WTC11 (cell line): ENCODE measurements around the gene NTN4. TPM values are rescaled to one million over a fixed set of nuclear protein-coding genes. Genes with fewer than 3 reads are reported as not detected.

ENCODE experiments used
- ATAC-seq: fragments of 200-7000 bp; cut with Tn5 transposase; 2 replicates; pipeline ENCODE4 v1.10.0; 2021; ENCODE audit warnings: mild to moderate bottlenecking, moderate library complexity
- CTCF ChIA-PET: fragments of 300-600 bp; sonication (Branson Sonifier 250); formaldehyde crosslinking; loops from one replicate; lab custom pipeline; 2021; ENCODE audit warnings: antibody characterized with exemption; lab: Charles Lee
- POLR2A ChIA-PET: fragments of 350-600 bp; sonication (Branson Sonifier 250); formaldehyde crosslinking; loops from one replicate; lab custom pipeline; 2021; ENCODE audit warnings: antibody characterized with exemption; lab: Charles Lee
- DNase-seq: peaks from one replicate; pipeline ENCODE4 v3.0.0; 2021; ENCODE audit warnings: low spot score
- H3K27ac Mint-ChIP-seq: 2 replicates; pipeline ENCODE4 v1.8.0; 2021; ENCODE audit warnings: mixed read lengths
- H3K27me3 Mint-ChIP-seq: 2 replicates; pipeline ENCODE4 v1.8.0; 2021; ENCODE audit warnings: low read depth, mild to moderate bottlenecking, moderate library complexity, mixed read lengths
- H3K36me3 Mint-ChIP-seq: 2 replicates; pipeline ENCODE4 v1.8.0; 2021; ENCODE audit warnings: mixed read lengths
- H3K4me1 Mint-ChIP-seq: 2 replicates; pipeline ENCODE4 v1.8.0; 2022; ENCODE audit warnings: mixed read lengths
- H3K4me3 Mint-ChIP-seq: 2 replicates; pipeline ENCODE4 v1.8.0; 2021; ENCODE audit warnings: mild to moderate bottlenecking, moderate library complexity, mixed read lengths
- H3K9me3 Mint-ChIP-seq: 2 replicates; pipeline ENCODE4 v1.8.0; 2021; ENCODE audit warnings: mixed read lengths
- CBFB ChIP-seq: sonication (generic); formaldehyde crosslinking; IDR thresholded peaks from 2 replicates; pipeline ENCODE4 v1.8.1; 2022; ENCODE audit warnings: mild to moderate bottlenecking, low read depth, missing genetic modification reagents
- ELF4 ChIP-seq: sonication (generic); formaldehyde crosslinking; IDR thresholded peaks from 2 replicates; pipeline ENCODE4 v1.8.1; 2022; ENCODE audit warnings: low read depth, mild to moderate bottlenecking, moderate library complexity, missing genetic modification reagents
- FOXP1 ChIP-seq: sonication (generic); formaldehyde crosslinking; IDR thresholded peaks from 2 replicates; pipeline ENCODE4 v1.8.0; 2022; ENCODE audit warnings: missing genetic modification reagents, mild to moderate bottlenecking, moderate library complexity, borderline replicate concordance
- GABPB1 ChIP-seq: sonication (generic); formaldehyde crosslinking; IDR thresholded peaks from 2 replicates; pipeline ENCODE4 v1.8.1; 2023; ENCODE audit warnings: mild to moderate bottlenecking, missing genetic modification reagents
- GRHL2 ChIP-seq: fragments of 250-450 bp; sonication (Bioruptor Pico); IDR thresholded peaks from 2 replicates; pipeline ENCODE4 v1.8.0; 2022; ENCODE audit warnings: mild to moderate bottlenecking, moderate library complexity; ENCODE audit not compliant: insufficient replicate concordance, severe bottlenecking
- GTF2I ChIP-seq: fragments of 250-450 bp; sonication (Bioruptor Pico); conservative IDR thresholded peaks from 2 replicates; pipeline ENCODE4 v1.4.0; 2021; ENCODE audit warnings: mild to moderate bottlenecking
- JUN ChIP-seq: sonication (generic); formaldehyde crosslinking; IDR thresholded peaks from 2 replicates; pipeline ENCODE4 v1.8.0; 2023; ENCODE audit warnings: mild to moderate bottlenecking, missing genetic modification reagents
- NFYB ChIP-seq: sonication (generic); formaldehyde crosslinking; conservative IDR thresholded peaks from 2 replicates; pipeline ENCODE4 v1.8.0; 2022; ENCODE audit warnings: low read depth, missing genetic modification reagents
- OVOL2 ChIP-seq: fragments of 250-450 bp; sonication (Bioruptor Pico); IDR thresholded peaks from 2 replicates; pipeline ENCODE4 v1.9.0; 2021; ENCODE audit warnings: mild to moderate bottlenecking, borderline replicate concordance
- SMAD3 ChIP-seq: sonication (generic); formaldehyde crosslinking; IDR thresholded peaks from 2 replicates; pipeline ENCODE4 v1.8.0; 2022; ENCODE audit warnings: missing genetic modification reagents, mild to moderate bottlenecking, borderline replicate concordance
- TP53 ChIP-seq: sonication (generic); formaldehyde crosslinking; IDR thresholded peaks from 2 replicates; pipeline ENCODE4 v1.8.1; 2023; ENCODE audit warnings: mild to moderate bottlenecking, missing genetic modification reagents
- ZNF121 ChIP-seq: sonication (generic); formaldehyde crosslinking; IDR thresholded peaks from 2 replicates; pipeline ENCODE4 v1.8.0; 2023; ENCODE audit warnings: missing genetic modification reagents
- ZNF317 ChIP-seq: sonication (generic); formaldehyde crosslinking; IDR thresholded peaks from 2 replicates; pipeline ENCODE4 v1.8.1; 2023; ENCODE audit warnings: low read depth, mild to moderate bottlenecking, moderate library complexity, missing genetic modification reagents, borderline replicate concordance
- total RNA-seq: library from RNA; stranded (reverse); gene quantifications from 3 replicates; pipeline ENCODE4 v1.2.3, GENCODE V29; 2021
- TF ChIP-seq, protein P1 (sequence below): fragments of 250-450 bp; sonication (Bioruptor Pico); IDR thresholded peaks from 2 replicates; pipeline ENCODE4 v1.9.0; 2021; ENCODE audit warnings: mild to moderate bottlenecking
- TF ChIP-seq, protein P2 (sequence below): sonication (generic); formaldehyde crosslinking; IDR thresholded peaks from 2 replicates; pipeline ENCODE4 v1.8.1; 2023; ENCODE audit warnings: mild to moderate bottlenecking, missing genetic modification reagents
- TF ChIP-seq, protein P3 (sequence below): sonication (generic); formaldehyde crosslinking; IDR thresholded peaks from 2 replicates; pipeline ENCODE4 v1.8.1; 2023; ENCODE audit warnings: mild to moderate bottlenecking, missing genetic modification reagents, borderline replicate concordance

The NTN4 gene
- total RNA-seq, 1 experiment from 2014 or later, result 2.7 TPM

DNA sequence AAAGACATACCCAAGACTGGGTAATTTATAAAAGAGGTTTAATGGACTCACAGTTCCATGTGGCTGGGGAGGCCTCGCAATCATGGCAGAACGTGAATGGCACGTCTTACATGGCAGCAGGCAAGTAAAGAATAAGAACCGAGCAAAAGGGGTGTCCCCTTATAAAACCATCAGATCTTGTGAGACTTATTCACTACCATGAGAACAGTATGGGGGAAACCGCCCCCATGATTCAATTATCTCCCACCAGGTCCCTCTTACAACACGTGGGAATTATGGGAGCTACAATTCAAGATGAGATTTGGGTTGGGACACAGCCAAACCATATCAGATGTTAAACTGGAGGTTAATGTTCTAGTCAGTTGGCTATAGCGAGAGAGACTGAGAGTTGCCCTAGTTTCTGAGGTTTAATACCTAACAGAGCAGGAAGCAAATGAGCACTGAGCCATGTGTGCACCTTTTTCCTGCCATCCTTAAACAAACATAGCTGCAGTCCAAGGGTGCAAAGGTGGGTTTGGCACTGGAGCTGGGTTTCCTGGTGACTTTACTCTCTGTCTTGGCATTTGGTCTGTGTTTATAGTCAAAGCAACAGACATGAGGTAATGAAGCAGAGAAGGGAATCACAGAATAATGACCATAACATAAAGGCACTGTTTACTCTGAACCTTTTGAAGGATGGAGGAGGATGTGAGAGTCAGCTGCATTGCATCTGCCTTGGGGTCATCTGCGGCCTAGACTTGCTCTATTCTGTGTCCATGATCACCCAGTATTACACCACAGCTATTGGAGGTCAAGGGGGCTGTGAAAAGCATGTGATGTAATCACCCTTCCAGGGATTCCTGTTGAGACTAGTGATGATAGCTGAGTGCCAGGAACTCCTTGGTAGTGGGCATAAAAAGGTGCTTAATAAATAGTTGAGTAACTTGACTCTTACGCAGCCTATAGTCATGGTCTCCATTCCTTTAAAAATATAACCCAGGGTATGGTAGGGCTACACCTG, 155.6 kb downstream of the NTN4 start:
- POLR2A ChIA-PET, result no interaction called here
- no peak for TF ChIP-seq ZNF317 (CRISPR knock-in tag)
- TF ChIP-seq JUN (CRISPR knock-in tag), result no peak
- TF ChIP-seq, protein P1, sequence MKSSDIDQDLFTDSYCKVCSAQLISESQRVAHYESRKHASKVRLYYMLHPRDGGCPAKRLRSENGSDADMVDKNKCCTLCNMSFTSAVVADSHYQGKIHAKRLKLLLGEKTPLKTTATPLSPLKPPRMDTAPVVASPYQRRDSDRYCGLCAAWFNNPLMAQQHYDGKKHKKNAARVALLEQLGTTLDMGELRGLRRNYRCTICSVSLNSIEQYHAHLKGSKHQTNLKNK (CRISPR knock-in tag), result no peak
- TF ChIP-seq GABPB1, result peak; percentile 45; the same call in 1 of the 2 replicates
- TF ChIP-seq OVOL2 (CRISPR knock-in tag), result no peak
- TF ChIP-seq, protein P2, sequence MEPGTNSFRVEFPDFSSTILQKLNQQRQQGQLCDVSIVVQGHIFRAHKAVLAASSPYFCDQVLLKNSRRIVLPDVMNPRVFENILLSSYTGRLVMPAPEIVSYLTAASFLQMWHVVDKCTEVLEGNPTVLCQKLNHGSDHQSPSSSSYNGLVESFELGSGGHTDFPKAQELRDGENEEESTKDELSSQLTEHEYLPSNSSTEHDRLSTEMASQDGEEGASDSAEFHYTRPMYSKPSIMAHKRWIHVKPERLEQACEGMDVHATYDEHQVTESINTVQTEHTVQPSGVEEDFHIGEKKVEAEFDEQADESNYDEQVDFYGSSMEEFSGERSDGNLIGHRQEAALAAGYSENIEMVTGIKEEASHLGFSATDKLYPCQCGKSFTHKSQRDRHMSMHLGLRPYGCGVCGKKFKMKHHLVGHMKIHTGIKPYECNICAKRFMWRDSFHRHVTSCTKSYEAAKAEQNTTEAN (CRISPR knock-in tag), result no peak
- TF ChIP-seq SMAD3 (CRISPR knock-in tag), result no peak
- H3K9me3 Mint-ChIP-seq, result peaks cover 5% of the 10 kb centered on the region
- ATAC-seq, result no peak
- no peaks in the 10 kb centered on the region for H3K4me1 Mint-ChIP-seq
- no peaks in the 10 kb centered on the region for H3K27me3 Mint-ChIP-seq
- peaks cover 5% of the 10 kb centered on the region; the same call in 1 of the 2 replicates for H3K36me3 Mint-ChIP-seq
- H3K27ac Mint-ChIP-seq, result no peak overlapping the region
- CTCF ChIA-PET, result no interaction called here
- no peak for DNase-seq
- H3K4me3 Mint-ChIP-seq, result no peak overlapping the region

DNA sequence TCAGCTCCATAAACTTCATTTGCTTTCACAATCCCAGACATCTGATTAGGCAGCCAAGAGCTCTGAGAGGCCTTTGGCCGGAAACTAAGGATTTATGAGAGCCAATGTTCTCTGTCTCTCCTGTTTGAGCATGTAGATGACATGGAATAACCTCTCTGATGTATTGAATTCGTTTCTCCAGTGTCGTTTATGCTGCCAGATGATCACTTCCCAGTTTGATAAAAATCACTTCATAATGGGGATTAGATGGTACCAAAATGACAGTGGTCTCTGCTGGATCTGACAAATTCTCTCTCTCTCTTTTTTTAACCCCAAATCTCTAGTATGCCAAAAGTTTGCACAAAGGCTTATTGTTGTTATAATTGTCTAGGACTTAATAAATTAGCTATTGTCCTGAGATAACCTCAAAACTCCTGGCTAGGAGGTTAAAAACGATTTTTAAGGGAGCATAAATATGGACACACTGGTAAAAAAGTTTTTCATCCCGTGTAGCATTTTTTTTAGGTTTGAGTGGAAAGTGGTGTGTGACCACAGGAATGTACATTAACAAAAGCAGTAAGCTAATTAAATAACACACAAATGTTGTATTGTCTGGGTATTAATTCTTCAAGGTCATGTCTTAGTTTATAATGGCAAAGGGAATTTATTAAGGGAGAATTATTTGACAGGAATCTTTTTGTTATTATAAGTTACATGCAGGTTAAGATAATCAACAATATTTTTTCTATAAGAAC, 156.7 kb downstream of the NTN4 start:
- H3K9me3 Mint-ChIP-seq, result peaks cover 5% of the 10 kb centered on the region
- no peak overlapping the region for H3K27ac Mint-ChIP-seq
- DNase-seq, result no peak
- ChIA-PET POLR2A (no interaction called here), CTCF (no interaction called here)
- H3K36me3 Mint-ChIP-seq, result peaks cover 3% of the 10 kb centered on the region; the same call in 1 of the 2 replicates
- TF ChIP-seq TP53 (no peak), GRHL2 (no peak), CBFB (CRISPR knock-in tag) (no peak), NFYB (CRISPR knock-in tag) (no peak)
- H3K4me3 Mint-ChIP-seq, result no peak overlapping the region
- no peaks in the 10 kb centered on the region for H3K27me3 Mint-ChIP-seq
- peaks cover 1% of the 10 kb centered on the region; the same call in 1 of the 2 replicates for H3K4me1 Mint-ChIP-seq
- no peak for ATAC-seq

DNA sequence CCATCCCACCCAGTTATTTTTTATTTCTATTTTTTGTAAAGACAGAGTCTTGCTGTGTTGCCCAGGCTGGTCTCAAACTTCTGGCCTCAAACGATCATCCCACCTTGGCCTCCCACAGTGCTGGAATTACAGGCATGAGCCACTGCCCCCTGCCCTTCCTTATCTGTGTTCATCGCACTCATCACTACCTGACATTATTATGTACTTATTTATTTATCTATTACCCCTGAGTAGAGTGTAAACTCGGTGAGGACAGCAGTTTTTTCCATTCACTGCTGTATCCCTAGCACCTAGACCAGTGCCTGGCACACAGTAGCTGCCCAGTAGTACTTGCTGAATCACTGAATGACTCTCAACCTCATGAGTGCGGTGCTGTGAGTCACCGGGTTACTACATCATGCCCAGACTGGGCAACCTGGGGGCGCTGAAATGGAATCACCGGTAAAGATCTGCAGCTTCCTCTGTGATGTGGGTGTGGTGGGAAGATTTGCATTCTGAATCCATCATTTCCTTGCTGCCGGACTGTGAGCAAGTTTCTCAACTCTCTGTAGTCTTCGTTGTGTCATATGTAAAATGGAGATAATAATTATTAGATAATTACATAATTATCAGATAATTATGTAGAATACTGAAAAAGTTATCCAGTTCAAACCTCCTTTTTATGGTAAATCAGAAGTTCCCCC, 157.4 kb downstream of the NTN4 start:
- Mint-ChIP-seq H3K36me3 (peaks cover 2% of the 10 kb centered on the region; the same call in 1 of the 2 replicates), H3K4me1 (peaks cover 4% of the 10 kb centered on the region; the same call in 1 of the 2 replicates), H3K4me3 (no peak overlapping the region), H3K27ac (no peak overlapping the region), H3K27me3 (no peaks in the 10 kb centered on the region), H3K9me3 (peaks cover 5% of the 10 kb centered on the region)
- no peak for DNase-seq
- ChIA-PET POLR2A (no interaction called here), CTCF (no interaction called here)
- no peak for ATAC-seq
- TF ChIP-seq, protein P3, sequence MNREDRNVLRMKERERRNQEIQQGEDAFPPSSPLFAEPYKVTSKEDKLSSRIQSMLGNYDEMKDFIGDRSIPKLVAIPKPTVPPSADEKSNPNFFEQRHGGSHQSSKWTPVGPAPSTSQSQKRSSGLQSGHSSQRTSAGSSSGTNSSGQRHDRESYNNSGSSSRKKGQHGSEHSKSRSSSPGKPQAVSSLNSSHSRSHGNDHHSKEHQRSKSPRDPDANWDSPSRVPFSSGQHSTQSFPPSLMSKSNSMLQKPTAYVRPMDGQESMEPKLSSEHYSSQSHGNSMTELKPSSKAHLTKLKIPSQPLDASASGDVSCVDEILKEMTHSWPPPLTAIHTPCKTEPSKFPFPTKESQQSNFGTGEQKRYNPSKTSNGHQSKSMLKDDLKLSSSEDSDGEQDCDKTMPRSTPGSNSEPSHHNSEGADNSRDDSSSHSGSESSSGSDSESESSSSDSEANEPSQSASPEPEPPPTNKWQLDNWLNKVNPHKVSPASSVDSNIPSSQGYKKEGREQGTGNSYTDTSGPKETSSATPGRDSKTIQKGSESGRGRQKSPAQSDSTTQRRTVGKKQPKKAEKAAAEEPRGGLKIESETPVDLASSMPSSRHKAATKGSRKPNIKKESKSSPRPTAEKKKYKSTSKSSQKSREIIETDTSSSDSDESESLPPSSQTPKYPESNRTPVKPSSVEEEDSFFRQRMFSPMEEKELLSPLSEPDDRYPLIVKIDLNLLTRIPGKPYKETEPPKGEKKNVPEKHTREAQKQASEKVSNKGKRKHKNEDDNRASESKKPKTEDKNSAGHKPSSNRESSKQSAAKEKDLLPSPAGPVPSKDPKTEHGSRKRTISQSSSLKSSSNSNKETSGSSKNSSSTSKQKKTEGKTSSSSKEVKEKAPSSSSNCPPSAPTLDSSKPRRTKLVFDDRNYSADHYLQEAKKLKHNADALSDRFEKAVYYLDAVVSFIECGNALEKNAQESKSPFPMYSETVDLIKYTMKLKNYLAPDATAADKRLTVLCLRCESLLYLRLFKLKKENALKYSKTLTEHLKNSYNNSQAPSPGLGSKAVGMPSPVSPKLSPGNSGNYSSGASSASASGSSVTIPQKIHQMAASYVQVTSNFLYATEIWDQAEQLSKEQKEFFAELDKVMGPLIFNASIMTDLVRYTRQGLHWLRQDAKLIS, result no peak
- TF ChIP-seq GTF2I (CRISPR knock-in tag) (no peak), ELF4 (CRISPR knock-in tag) (no peak), FOXP1 (no peak), ZNF121 (0 out of 2 replicates have a peak, but pooled peaks have one; percentile 26)
